GM12892 (cell line): ENCODE data around the gene MDM4.

Experiments
- DNase-seq: peaks from one replicate; pipeline ENCODE4 v3.0.0; 2011; ENCODE audit not compliant: insufficient read length
- FAIRE-seq: peaks from 2 replicates; lab custom pipeline; 2011; peaks lifted over from hg19 to GRCh38; lab: Jason Lieb, UNC
- POLR2A ChIP-seq: IDR thresholded peaks from 2 replicates; pipeline ENCODE4 v1.6.1; 2011; ENCODE audit warnings: low read depth, low read length, control low read depth
- POLR2AphosphoS5 ChIP-seq: IDR thresholded peaks from 2 replicates; pipeline ENCODE4 v1.6.1; 2011; ENCODE audit warnings: low read depth, low read length, control low read depth
- TAF1 ChIP-seq: IDR thresholded peaks from 2 replicates; pipeline ENCODE4 v1.6.1; 2011; ENCODE audit warnings: low read depth, mild to moderate bottlenecking, control low read depth, low read length, borderline replicate concordance

The MDM4 gene

GRCh38 chr1:204524986-204525385 lies 8.8 kb downstream of the MDM4 start:
- TF ChIP-seq POLR2A (no peak), POLR2AphosphoS5 (no peak), TAF1 (no peak)
- no peak for DNase-seq
- FAIRE-seq: no peak

GRCh38 chr1:204528241-204528640 lies 12.0 kb downstream of the MDM4 start:
- no peak for TF ChIP-seq POLR2A
- no peak for TF ChIP-seq POLR2AphosphoS5
- no peak for TF ChIP-seq TAF1
- FAIRE-seq (no peak), DNase-seq (no peak)

GRCh38 chr1:204528677-204529076 lies 12.5 kb downstream of the MDM4 start:
- no peak for DNase-seq
- no peak for TF ChIP-seq POLR2AphosphoS5
- TF ChIP-seq POLR2A: no peak
- TF ChIP-seq TAF1: no peak
- no peak for FAIRE-seq

GRCh38 chr1:204529371-204529895 lies 13.2 kb downstream of the MDM4 start:
- DNase-seq (no peak), FAIRE-seq (no peak)
- TF ChIP-seq POLR2A: no peak
- no peak for TF ChIP-seq TAF1
- no peak for TF ChIP-seq POLR2AphosphoS5

- DNase-seq: peak; percentile 27
- TF ChIP-seq TAF1 (no peak), POLR2AphosphoS5 (no peak), POLR2A (no peak; the same call in 1 of the 2 replicates)
- peak; percentile 94 for FAIRE-seq
Measured at GRCh38 chr1:204530932-204531331, 14.7 kb downstream of the MDM4 start.

- FAIRE-seq (no peak), DNase-seq (no peak)
- TF ChIP-seq POLR2A: no peak
- TF ChIP-seq TAF1: no peak
- TF ChIP-seq POLR2AphosphoS5: no peak
Measured at GRCh38 chr1:204532832-204533231, 16.6 kb downstream of the MDM4 start.

- TF ChIP-seq TAF1: no peak
- TF ChIP-seq POLR2AphosphoS5: no peak
- TF ChIP-seq POLR2A: no peak
- FAIRE-seq (no peak), DNase-seq (no peak)
Measured at GRCh38 chr1:204541626-204542025, 25.4 kb downstream of the MDM4 start.

GRCh38 chr1:204544321-204544720 lies 28.1 kb downstream of the MDM4 start:
- FAIRE-seq (peak; percentile 68), DNase-seq (no peak)
- no peak for TF ChIP-seq POLR2A

- DNase-seq (no peak), FAIRE-seq (no peak)
- TF ChIP-seq POLR2A (no peak), POLR2AphosphoS5 (no peak), TAF1 (no peak)
Measured at GRCh38 chr1:204545202-204545601, 29.0 kb downstream of the MDM4 start.

GRCh38 chr1:204545881-204546280 lies 29.7 kb downstream of the MDM4 start:
- no peak for TF ChIP-seq TAF1
- FAIRE-seq: no peak
- no peak for DNase-seq

- no peak for FAIRE-seq
- TF ChIP-seq POLR2A (no peak), POLR2AphosphoS5 (no peak)
- no peak for DNase-seq
Measured at GRCh38 chr1:204548265-204548664, 32.1 kb downstream of the MDM4 start.

- FAIRE-seq (no peak), DNase-seq (no peak)
- TF ChIP-seq TAF1 (no peak), POLR2AphosphoS5 (0 out of 2 replicates have a peak, but pooled peaks have one; percentile 6)
Measured at GRCh38 chr1:204549313-204549712, 33.1 kb downstream of the MDM4 start.

GRCh38 chr1:204550926-204551325 lies 34.7 kb downstream of the MDM4 start:
- DNase-seq (no peak), FAIRE-seq (no peak)
- TF ChIP-seq POLR2A (no peak), TAF1 (no peak), POLR2AphosphoS5 (no peak; the same call in 1 of the 2 replicates)
